ENCODE measurements around the gene PHF21A.

Gene PHF21A

DNA sequence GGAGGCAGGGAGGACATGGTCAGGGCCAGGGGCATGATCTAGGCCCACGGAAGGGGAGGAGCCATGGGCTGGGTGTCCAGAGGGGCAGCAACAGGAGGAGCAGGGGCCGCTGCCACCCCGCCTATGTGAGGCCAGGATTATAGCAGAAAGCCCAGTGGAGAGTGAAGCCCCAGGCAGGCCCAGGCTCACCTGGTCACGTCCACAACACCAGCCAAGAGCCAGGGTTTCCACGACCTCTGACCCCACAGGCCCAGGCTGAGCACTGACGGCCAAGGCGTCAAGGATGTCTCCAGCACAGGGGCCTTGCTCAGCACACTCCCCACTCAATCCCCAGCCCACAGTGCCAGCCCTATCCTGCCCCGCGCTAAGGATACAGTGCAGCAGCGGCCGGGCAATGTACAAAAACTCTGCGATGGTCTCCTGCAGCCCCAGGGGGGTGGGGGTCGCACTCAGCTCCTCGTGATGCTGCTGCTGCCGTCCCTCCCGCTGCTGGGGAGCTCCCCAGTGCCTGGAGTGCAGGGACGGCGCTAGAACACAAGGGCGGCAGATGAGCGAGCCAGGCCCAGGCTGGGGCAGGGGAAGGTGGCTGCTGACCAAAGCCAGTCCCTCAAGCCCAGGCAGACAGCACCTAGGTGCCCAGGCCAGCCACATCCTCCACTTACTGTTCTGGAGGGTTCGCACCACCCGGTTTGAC lies 207.2 kb downstream of the PHF21A start:
- no peaks in the 10 kb centered on the region for H3K9me3 ChIP-seq
- TF ChIP-seq, protein P1, sequence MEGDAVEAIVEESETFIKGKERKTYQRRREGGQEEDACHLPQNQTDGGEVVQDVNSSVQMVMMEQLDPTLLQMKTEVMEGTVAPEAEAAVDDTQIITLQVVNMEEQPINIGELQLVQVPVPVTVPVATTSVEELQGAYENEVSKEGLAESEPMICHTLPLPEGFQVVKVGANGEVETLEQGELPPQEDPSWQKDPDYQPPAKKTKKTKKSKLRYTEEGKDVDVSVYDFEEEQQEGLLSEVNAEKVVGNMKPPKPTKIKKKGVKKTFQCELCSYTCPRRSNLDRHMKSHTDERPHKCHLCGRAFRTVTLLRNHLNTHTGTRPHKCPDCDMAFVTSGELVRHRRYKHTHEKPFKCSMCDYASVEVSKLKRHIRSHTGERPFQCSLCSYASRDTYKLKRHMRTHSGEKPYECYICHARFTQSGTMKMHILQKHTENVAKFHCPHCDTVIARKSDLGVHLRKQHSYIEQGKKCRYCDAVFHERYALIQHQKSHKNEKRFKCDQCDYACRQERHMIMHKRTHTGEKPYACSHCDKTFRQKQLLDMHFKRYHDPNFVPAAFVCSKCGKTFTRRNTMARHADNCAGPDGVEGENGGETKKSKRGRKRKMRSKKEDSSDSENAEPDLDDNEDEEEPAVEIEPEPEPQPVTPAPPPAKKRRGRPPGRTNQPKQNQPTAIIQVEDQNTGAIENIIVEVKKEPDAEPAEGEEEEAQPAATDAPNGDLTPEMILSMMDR (IDR thresholded peaks at IDR 0.05): no peak
- H3K4me1 ChIP-seq (ENCODE audit: control insufficient read depth in 1 of 2, insufficient read depth in 1 of 2, low read depth in 1 of 2, low read length in 1 of 2): peaks cover 25 to 28% of the 10 kb centered on the region in 2 experiments
- no peaks in the 10 kb centered on the region for H3K27me3 ChIP-seq
- H3K36me3 ChIP-seq: peaks cover 73% of the 10 kb centered on the region
- no peak overlapping the region for H3K27ac ChIP-seq
- H3K4me3 ChIP-seq (ENCODE audit: low read depth in 1 of 2, low read length in 1 of 2): no peak overlapping the region

DNA sequence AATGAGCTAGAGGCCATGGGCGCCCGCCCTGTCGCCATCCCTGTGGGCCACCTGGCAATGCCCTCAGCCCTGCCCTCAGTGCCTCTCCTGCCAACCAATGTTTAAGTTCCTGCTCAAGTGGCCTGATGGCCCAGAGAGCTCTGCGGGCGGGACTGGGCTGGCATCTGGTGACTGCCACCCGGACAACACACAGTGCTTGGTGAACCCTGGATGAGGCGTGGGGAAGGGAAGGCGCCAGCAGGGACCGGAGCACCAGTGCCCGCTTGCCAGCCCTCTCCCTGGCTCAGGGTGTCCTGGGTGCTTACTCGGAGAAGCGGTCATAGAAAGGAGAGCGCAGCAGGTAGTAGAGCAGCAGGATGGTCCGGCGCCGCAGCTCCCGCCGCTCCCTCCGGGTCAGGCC lies 207.7 kb downstream of the PHF21A start:
- Histone ChIP-seq H3K9me3 (no peaks in the 10 kb centered on the region), H3K36me3 (peaks cover 78% of the 10 kb centered on the region), H3K27ac (no peak overlapping the region), H3K4me1 (ENCODE audit: control insufficient read depth in 1 of 2, insufficient read depth in 1 of 2, low read depth in 1 of 2, low read length in 1 of 2) (peaks cover 22 to 23% of the 10 kb centered on the region in 2 experiments), H3K27me3 (no peaks in the 10 kb centered on the region), H3K4me3 (ENCODE audit: low read depth in 1 of 2, low read length in 1 of 2) (no peak overlapping the region)
- TF ChIP-seq, protein P1 (IDR thresholded peaks at IDR 0.05): no peak

DNA sequence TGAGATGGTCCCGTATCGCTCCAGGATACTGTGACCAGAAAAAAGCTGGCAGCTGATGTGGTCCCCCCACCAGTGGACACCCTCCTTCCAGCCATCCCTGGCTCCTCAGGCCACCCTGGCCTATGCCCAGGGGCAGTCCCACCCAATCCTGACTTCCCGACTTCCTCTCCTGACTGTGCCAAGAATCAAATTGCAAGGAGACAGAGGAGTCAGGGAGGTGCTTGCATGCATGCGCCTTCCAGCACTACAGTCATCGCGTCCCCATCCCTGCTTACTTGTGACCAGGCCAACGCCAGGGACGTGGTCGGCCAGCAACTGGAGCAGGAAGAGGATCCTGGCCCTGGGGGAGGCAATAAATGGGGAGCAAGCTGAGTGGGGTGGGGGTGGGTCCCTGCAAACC lies 210.6 kb downstream of the PHF21A start:
- TF ChIP-seq, protein P1 (IDR thresholded peaks at IDR 0.05): no peak

DNA sequence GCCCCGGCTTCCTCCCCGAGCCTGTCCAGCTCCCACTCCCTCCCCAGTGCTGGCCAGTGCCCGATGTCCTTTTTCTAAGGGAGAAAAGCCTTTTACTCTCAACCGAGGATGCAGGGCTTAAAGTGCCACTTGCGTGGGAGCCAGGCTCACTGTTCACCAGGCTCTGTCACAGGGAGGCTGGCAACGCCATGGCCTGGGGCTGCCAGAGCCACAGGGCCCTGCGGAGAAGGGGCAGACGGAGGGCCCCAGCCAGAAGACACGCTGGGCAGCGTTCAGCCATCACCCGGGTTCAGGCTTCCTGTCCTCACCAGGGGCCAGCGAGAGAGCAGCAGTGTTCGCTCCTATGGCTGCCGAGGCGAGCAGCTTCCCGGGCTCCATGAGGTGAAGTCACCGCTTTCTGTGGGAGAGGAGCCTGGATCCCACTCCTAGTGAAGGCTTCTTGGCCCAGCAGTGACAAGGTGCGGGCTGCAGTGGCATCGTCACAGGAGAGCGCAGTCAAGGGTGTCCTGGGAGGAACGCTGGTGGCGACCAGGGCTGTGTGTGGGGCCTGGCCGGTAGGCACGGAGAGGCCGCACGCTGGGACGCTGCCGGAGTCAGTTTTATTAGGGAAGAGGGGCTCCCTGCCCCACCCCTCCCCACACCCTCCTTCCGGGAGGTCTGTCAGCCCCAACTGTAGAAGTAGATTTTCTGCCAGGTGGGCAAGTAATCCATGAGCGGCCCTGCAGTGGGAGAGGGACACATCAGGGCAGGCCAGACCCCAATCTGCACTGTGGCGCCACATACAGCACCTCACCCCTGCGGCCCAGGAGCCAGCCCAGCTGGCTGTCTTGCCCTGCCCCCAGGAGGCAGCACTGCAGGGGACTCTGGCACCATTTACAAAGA lies 211.4 kb downstream of the PHF21A start:
- H3K27me3 ChIP-seq: peaks cover 24% of the 10 kb centered on the region
- TF ChIP-seq, protein P1 (IDR thresholded peaks at IDR 0.05): no peak
- peaks cover 66% of the 10 kb centered on the region for H3K36me3 ChIP-seq
- no peaks in the 10 kb centered on the region for H3K4me1 ChIP-seq (ENCODE audit: control insufficient read depth in 1 of 2, insufficient read depth in 1 of 2, low read depth in 1 of 2, low read length in 1 of 2)
- no peak overlapping the region for H3K27ac ChIP-seq
- no peaks in the 10 kb centered on the region for H3K9me3 ChIP-seq
- H3K4me3 ChIP-seq (ENCODE audit: low read depth in 1 of 2, low read length in 1 of 2): no peak overlapping the region

More for the DNA sequence above, 210.6 kb downstream of the PHF21A start:
- Histone ChIP-seq H3K36me3 (peaks cover 74% of the 10 kb centered on the region), H3K4me1 (ENCODE audit: control insufficient read depth in 1 of 2, insufficient read depth in 1 of 2, low read depth in 1 of 2, low read length in 1 of 2) (peaks cover 0 to under 1% of the 10 kb centered on the region in 2 experiments), H3K27ac (no peak overlapping the region), H3K27me3 (peaks cover 18% of the 10 kb centered on the region), H3K4me3 (ENCODE audit: low read depth in 1 of 2, low read length in 1 of 2) (no peak overlapping the region), H3K9me3 (no peaks in the 10 kb centered on the region)

DNA sequence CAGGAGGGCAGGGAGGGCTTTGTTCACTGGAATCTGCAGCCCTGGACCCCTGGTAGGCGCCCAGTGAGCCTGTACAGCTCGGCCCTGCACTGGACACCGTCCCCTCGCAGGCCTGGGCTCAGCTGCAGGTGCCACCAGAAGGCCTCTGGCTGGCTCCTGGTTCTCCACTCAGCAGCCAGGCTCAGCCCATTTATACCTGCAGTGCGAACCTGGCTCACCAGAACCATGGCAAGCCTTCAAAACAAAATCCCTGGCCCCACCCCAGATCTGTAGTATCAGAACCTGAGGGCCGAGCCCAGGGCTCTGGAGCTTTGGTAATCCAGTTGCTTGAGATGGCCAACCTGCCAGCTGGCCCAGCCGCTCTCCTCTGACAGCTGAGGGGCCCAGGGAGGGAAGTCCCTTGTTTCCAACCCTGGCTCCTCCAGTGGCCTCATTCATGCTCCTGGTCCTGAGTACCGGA lies 213.3 kb downstream of the PHF21A start:
- peaks cover 28% of the 10 kb centered on the region for H3K27me3 ChIP-seq
- no peak overlapping the region for H3K27ac ChIP-seq
- H3K9me3 ChIP-seq: no peaks in the 10 kb centered on the region
- no peak overlapping the region for H3K4me3 ChIP-seq (ENCODE audit: low read depth in 1 of 2, low read length in 1 of 2)
- TF ChIP-seq, protein P1 (IDR thresholded peaks at IDR 0.05): no peak
- H3K36me3 ChIP-seq: peaks cover 47% of the 10 kb centered on the region
- H3K4me1 ChIP-seq (ENCODE audit: control insufficient read depth in 1 of 2, insufficient read depth in 1 of 2, low read depth in 1 of 2, low read length in 1 of 2): no peaks in the 10 kb centered on the region

All from neutrophil (primary cell).